SKM-1 treated with dmso at 0.1 percent for 144 hours (cell line): ENCODE data around the gene NOL9.
"Not testable (repeated sequence)": the region's sequence is repeated elsewhere in the genome, so short reads cannot be mapped to it uniquely, and the experiment has no call there.

ENCODE experiments used
- DNase-seq: peaks from one replicate; lab custom pipeline; 2025; ENCODE audit not compliant: unreplicated experiment; lab: John Stamatoyannopoulos, UW

Gene NOL9

GRCh38 chr1:6505367-6506209 is 48.7 kb downstream of the NOL9 start:
- DNase-seq: no peak

- DNase-seq: no peak
Observed at GRCh38 chr1:6504887-6505286, 49.4 kb downstream of the NOL9 start.

- DNase-seq: no peak
Observed at GRCh38 chr1:6503884-6504602, 50.3 kb downstream of the NOL9 start.

GRCh38 chr1:6502000-6502891 is 52.1 kb downstream of the NOL9 start:
- DNase-seq: no peak

GRCh38 chr1:6501279-6501813 is 53.0 kb downstream of the NOL9 start:
- no peak for DNase-seq

GRCh38 chr1:6500544-6501278 is 53.6 kb downstream of the NOL9 start:
- DNase-seq: no peak

GRCh38 chr1:6499296-6499695 is 55.0 kb downstream of the NOL9 start:
- no peak for DNase-seq

GRCh38 chr1:6498576-6499111 is 55.7 kb downstream of the NOL9 start:
- DNase-seq: no peak

- DNase-seq: no peak
Observed at GRCh38 chr1:6497867-6498575, 56.3 kb downstream of the NOL9 start.

- no peak for DNase-seq
Observed at GRCh38 chr1:6497215-6497866, 57.0 kb downstream of the NOL9 start.

GRCh38 chr1:6496890-6497214 is 57.5 kb downstream of the NOL9 start:
- DNase-seq: no peak

GRCh38 chr1:6496365-6496721 is 58.0 kb downstream of the NOL9 start:
- no peak for DNase-seq

- DNase-seq: no peak
Observed at GRCh38 chr1:6495540-6496364, 58.6 kb downstream of the NOL9 start.

GRCh38 chr1:6495041-6495441 is 59.3 kb downstream of the NOL9 start:
- no peak for DNase-seq

GRCh38 chr1:6494627-6495026 is 59.7 kb downstream of the NOL9 start:
- no peak for DNase-seq

- DNase-seq: not testable (repeated sequence)
Observed at GRCh38 chr1:6493834-6494223, 60.5 kb downstream of the NOL9 start.

GRCh38 chr1:6491966-6492365 is 62.3 kb downstream of the NOL9 start:
- no peak for DNase-seq

- DNase-seq: no peak
Observed at GRCh38 chr1:6491480-6491962, 62.8 kb downstream of the NOL9 start, which contains the start of gene PLEKHG5. Gene PLEKHG5 (minus strand): TSS chr1:6491667. CDS start chr1:6477571, 14,096 bp downstream.
